GM13976 (cell line): ENCODE results near the gene RGCC.

ENCODE experiments used
- DNase-seq: peaks from one replicate; pipeline ENCODE4 v3.0.0; 2012; ENCODE audit warnings: low spot score
- CTCF ChIP-seq: IDR thresholded peaks from 2 replicates; pipeline ENCODE4 v1.5.1; 2012; ENCODE audit warnings: borderline replicate concordance, mild to moderate bottlenecking; ENCODE audit not compliant: insufficient read depth; ENCODE audit errors: extremely low read depth, missing control alignments, control extremely low read depth
- in situ Hi-C: fragments of 300-500 bp; cut with MboI; formaldehyde crosslinking; loops from one replicate; pipeline ENCODE4 v1.12.0; 2022; ENCODE audit warnings: low sequenced_read_pairs, mixed read lengths, inconsistent platforms; ENCODE audit not compliant: unreplicated experiment

RGCC gene

DNA sequence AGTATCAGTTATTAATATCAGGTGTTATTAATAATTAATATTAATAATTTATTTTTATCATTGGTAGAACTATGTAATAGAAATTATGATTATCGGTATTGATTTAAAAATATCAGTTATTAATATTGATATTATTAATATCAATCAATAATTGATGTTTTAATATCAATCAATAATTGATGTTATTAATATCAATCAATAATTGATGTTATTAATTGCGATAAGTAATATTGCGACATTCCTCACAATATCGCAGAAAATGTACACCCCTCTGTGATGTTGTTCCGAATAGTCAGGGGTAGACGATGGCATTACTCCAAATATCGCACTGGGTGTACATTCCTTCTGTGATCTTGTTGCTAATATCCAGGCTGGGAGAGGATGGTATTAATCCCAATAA is 3.7 kb upstream of the RGCC start:
- no peak for DNase-seq
- in situ Hi-C loops, result no loop called here
- no peak for TF ChIP-seq CTCF

DNA sequence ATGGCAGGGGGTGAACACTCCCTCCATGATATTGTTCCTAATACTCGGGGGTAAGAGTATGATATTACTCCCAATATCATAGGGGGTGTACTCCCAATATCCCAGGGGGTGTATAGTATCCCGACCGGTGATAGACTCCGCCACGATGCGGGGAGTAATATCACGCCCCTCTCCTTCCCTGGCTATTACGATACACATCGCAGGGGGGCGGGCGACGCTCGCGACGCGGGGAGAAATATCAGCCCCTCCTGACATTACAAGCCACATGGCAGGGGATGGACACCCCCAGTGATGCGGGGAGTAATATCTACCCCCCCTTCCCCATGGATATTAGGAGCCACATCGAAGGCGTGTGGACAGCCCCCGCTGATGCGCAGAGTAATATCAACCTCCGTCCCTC is 3.2 kb upstream of the RGCC start:
- in situ Hi-C loops, result no loop called here
- DNase-seq, result no peak
- TF ChIP-seq CTCF, result no peak

DNA sequence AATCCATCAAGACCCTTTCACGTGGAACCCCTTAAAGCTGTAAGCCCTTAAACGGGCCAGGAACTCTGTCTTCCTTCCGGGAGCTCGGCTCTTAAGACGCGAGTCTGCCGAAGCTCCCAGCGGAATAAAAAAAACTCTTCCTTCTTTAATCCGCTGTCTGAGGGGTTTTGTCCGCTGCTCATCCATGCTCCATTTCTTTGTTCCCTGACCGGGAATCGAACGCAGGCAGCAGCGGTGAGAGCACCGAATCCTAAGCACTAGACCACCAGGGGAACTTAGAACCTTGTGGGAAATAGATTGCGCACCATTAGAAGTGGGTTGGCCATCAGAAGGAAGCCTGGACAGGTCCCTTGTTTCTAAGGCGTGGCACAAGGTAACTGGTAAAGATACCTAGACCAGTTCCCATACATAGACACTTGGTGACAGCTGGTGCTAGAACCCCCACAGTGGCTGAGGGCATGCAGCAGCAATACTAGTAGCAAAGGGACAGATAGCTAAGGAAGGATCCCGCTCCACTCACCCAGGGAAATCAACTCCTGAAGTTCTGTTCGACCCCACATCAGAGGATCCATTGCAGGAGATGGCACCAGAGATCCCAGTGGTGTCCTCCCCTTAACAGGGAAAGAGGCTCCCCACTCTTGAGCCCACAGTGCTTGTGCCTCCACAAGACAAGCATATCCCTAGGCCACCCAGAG is 1.5 kb upstream of the RGCC start:
- peak; percentile 8 for DNase-seq
- in situ Hi-C loops, result no loop called here
- TF ChIP-seq CTCF, result no peak

GRCh38 chr13:41457589-41458186 is 338 bp downstream of the RGCC start:
- peak; percentile 53 for DNase-seq
- no peak for TF ChIP-seq CTCF
- in situ Hi-C loops, result no loop called here

- peak; percentile 12 for TF ChIP-seq CTCF
- in situ Hi-C loops, result no loop called here
- peak; percentile 51 for DNase-seq
Observed at GRCh38 chr13:41458187-41458760, 924 bp downstream of the RGCC start.

GRCh38 chr13:41458761-41459431 is 1.5 kb downstream of the RGCC start:
- in situ Hi-C loops, result no loop called here
- peak; percentile 79 for TF ChIP-seq CTCF
- peak; percentile 67 for DNase-seq
